Middle frontal gyrus (tissue), 1 donor: ENCODE data around the gene MIF.

Experiments used
- DNase-seq: peaks from one replicate; pipeline ENCODE4 v3.0.0-alpha.2; 2015; ENCODE audit warnings: low spot score; ENCODE audit errors: extremely low spot score

MIF gene

GRCh38 chr22:23875801-23876200 lies 18.4 kb upstream of the MIF start:
- no peak for DNase-seq

DNA sequence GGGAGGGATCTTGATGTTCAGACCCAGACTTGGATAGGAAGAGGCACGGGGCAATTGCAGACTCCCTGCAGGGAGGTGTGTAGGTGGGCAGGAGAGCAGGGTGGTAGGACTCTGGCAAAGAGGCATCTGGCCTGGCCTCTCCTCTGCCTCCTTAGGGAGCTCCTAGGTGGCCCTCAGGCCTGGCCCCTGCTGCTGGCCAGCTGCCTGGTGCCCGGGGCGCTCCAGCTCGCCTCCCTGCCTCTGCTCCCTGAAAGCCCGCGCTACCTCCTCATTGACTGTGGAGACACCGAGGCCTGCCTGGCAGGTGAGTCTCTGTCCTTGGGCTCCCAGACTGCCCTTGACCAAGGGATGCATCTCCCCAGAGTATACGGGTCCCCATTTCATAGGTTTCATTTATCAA lies 16.6 kb upstream of the MIF start:
- DNase-seq: no peak

GRCh38 chr22:23878219-23878618 lies 16.0 kb upstream of the MIF start:
- no peak for DNase-seq

DNA sequence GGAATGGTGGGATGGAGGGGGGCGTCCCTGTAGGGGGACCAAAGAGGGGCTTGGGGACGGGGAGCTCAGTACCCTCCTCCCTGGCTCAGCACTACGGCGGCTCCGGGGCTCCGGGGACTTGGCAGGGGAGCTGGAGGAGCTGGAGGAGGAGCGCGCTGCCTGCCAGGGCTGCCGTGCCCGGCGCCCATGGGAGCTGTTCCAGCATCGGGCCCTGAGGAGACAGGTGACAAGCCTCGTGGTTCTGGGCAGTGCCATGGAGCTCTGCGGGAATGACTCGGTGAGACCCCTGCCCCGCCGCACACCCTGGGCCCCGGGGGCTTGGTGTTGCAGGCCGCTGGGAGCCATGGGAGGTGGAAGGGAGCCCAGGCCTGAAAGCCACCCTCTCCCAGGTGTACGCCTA lies 11.8 kb upstream of the MIF start:
- no peak for DNase-seq

- no peak for DNase-seq
These were observed 10.5 kb upstream of the MIF start for GRCh38 chr22:23883658-23884057.

GRCh38 chr22:23884140-23884539 lies 10.0 kb upstream of the MIF start:
- no peak for DNase-seq

- DNase-seq: no peak
These were observed 5.4 kb upstream of the MIF start for GRCh38 chr22:23888615-23889401.

- DNase-seq: no peak
These were observed 4.6 kb upstream of the MIF start for GRCh38 chr22:23889620-23890019.

DNA sequence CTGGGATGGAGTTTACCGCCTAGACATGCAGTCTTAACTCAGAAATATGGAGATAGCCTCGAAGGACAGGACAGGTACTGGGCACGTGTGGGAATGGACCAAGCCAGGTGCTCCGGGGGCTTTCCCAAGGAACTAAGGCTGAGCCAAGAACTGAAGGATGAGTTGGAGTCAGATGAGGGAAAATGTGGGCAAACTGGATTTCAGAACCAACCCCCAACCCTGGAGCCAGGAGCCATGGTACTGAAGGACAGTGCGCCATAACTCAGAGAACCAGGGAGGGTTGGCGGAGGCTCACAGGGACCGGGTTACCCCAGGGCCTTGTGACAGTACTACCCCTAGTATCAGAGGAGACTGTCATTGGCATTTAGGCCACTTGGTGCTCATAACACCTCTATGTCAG lies 2.5 kb upstream of the MIF start:
- DNase-seq: no peak

- no peak for DNase-seq
These were observed 2.1 kb upstream of the MIF start for GRCh38 chr22:23892130-23892529.

GRCh38 chr22:23892706-23893105 lies 1.5 kb upstream of the MIF start:
- no peak for DNase-seq

DNA sequence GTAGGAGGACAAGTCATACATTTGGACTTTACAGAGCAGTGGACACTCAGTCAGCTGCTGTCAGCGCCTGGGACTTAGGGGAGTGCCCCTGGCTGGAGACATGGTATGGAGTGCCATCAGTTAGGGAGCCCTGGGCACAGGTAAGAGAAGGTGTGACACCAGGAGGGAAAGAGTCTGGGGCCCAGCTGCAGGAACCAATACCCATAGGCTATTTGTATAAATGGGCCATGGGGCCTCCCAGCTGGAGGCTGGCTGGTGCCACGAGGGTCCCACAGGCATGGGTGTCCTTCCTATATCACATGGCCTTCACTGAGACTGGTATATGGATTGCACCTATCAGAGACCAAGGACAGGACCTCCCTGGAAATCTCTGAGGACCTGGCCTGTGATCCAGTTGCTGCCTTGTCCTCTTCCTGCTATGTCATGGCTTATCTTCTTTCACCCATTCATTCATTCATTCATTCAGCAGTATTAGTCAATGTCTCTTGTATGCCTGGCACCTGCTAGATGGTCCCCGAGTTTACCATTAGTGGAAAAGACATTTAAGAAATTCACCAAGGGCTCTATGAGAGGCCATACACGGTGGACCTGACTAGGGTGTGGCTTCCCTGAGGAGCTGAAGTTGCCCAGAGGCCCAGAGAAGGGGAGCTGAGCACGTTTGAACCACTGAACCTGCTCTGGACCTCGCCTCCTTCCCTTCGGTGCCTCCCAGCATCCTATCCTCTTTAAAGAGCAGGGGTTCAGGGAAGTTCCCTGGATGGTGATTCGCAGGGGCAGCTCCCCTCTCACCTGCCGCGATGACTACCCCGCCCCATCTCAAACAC lies 850 bp upstream of the MIF start:
- no peak for DNase-seq

DNA sequence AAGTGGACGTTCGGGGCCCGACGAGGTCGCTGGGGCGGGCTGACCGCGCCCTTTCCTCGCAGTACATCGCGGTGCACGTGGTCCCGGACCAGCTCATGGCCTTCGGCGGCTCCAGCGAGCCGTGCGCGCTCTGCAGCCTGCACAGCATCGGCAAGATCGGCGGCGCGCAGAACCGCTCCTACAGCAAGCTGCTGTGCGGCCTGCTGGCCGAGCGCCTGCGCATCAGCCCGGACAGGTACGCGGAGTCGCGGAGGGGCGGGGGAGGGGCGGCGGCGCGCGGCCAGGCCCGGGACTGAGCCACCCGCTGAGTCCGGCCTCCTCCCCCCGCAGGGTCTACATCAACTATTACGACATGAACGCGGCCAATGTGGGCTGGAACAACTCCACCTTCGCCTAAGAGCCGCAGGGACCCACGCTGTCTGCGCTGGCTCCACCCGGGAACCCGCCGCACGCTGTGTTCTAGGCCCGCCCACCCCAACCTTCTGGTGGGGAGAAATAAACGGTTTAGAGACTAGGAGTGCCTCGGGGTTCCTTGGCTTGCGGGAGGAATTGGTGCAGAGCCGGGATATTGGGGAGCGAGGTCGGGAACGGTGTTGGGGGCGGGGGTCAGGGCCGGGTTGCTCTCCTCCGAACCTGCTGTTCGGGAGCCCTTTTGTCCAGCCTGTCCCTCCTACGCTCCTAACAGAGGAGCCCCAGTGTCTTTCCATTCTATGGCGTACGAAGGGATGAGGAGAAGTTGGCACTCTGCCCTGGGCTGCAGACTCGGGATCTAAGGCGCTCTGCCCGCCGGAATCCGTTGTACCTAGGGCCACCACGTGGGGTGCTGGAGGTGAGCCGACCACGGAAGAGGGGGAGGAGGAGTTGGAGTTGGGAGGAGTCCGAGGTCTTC lies 771 bp downstream of the MIF start:
- no peak for DNase-seq

GRCh38 chr22:23895599-23896144 lies 1.5 kb downstream of the MIF start:
- DNase-seq: no peak

DNA sequence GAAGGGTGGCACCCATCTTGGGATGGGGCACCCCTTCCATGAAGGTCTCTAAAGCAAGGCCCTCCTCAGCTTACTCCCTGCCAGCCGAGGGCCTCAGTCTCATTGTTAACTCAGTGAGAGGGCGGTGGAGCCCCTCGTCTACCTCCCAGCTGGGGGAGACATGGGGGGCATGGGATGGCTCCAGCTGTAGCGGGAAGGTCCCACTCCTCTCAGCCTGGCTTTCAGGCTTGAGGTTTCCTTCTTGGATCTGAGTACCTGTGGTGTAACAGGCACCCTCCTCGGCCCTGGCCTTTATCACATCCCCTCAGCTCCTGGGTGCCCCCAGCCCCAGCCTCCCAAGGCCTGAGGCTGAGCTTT lies 2.0 kb downstream of the MIF start:
- no peak for DNase-seq

GRCh38 chr22:23896523-23897186 lies 2.5 kb downstream of the MIF start:
- DNase-seq: no peak

- no peak for DNase-seq
These were observed 3.1 kb downstream of the MIF start for GRCh38 chr22:23897320-23897719.

GRCh38 chr22:23898006-23898974 lies 4.1 kb downstream of the MIF start:
- DNase-seq: no peak

DNA sequence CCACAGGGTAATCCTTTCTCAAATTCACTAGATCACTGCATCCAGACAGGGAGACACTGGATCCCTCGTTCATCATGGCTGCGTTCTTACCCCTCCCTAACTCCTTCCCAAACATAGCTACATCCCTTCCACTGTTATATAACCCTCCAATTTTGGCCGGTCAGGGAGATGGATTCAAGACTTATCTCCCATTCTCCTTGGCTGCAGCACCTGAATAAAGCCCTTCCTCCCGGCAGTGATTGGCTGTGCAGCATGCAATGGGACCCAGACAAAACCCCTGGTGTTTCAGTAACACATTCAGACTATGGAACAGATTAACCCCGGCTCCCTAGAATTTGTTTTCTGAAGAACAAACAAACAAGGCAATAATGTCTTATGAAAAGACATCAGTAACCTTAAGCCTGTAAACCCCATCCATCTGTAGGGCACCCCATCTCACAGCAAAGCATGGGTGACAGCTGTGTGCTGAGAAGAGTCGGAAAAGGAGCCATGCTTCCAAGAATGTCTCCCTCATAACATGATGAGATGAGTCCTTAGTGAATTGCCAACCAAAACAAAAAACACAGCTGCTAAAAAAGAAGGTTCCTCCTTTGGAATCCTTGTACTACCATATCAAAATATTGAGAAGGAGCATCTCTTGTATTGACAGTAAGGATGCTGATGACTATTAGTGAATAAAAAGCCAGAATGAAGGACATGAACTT lies 5.0 kb downstream of the MIF start:
- no peak for DNase-seq
